ENCODE data around the gene ESYT2. TPM values are rescaled to one million over a fixed set of nuclear protein-coding genes. Genes with fewer than 3 reads are reported as not detected.
A peak's percentile ranks its signal among the peaks of the same experiment; 100 is the strongest.

The ESYT2 gene
- total and polyA plus RNA-seq, 2 of the 4 experiments (the other 2 are of a cell fraction): 26.7 to 69.9 TPM

GRCh38 chr7:158707610-158708009 lies 121.7 kb downstream of the ESYT2 start:
- no peak for DNase-seq
- H2BK5ac ChIP-seq (ENCODE audit: low read depth, low read length, poor library complexity, severe bottlenecking): no peak overlapping the region
- WGBS, 2 experiments (ENCODE audit: extremely low coverage in 2 of 2, insufficient read length in 1 of 2): 85% methylated on average over 3 of the region's 4 CpGs; no CpG with 5 or more reads in 1 of the 2 experiments
- peaks cover 15% of the 10 kb centered on the region; the same call in 1 of the 2 replicates for H3K9me1 ChIP-seq (ENCODE audit: insufficient read depth, low read length)
- no peak overlapping the region for H3K27ac ChIP-seq (ENCODE audit: insufficient read depth, low read length)
- no peaks in the 10 kb centered on the region for H3K9me3 ChIP-seq (ENCODE audit: control insufficient read depth, insufficient read depth, low read length)
- intact Hi-C loops (cut with micrococcal nuclease) (no loop called here), in situ Hi-C loops (cut with MboI; ENCODE audit: low sequenced_read_pairs) (no loop called here), dilution Hi-C loops (cut with HindIII; ENCODE audit: low sequenced_read_pairs, unreplicated experiment) (no loop called here)
- H3K4me2 ChIP-seq (ENCODE audit: low read depth, low read length): no peak overlapping the region
- BruUV-seq (replicated peaks): no TSS peak
- no peaks in the 10 kb centered on the region for H4K20me1 ChIP-seq (ENCODE audit: insufficient read depth, low read length)
- H2BK120ac ChIP-seq (ENCODE audit: low read depth, low read length): no peak overlapping the region
- H4K91ac ChIP-seq (ENCODE audit: insufficient read depth, low read depth, low read length): no peak overlapping the region
- H3K18ac ChIP-seq (ENCODE audit: low read depth, low read length): no peak overlapping the region
- H2BK15ac ChIP-seq (ENCODE audit: low read depth, low read length): no peak overlapping the region
- POLR2A ChIA-PET (ENCODE audit: unreplicated experiment): no interaction called here
- no peak for ATAC-seq (ENCODE audit: low read depth)
- peaks cover 8% of the 10 kb centered on the region for H3K4me1 ChIP-seq (ENCODE audit: control insufficient read depth, insufficient read depth, low read length)
- H3K36me3 ChIP-seq (ENCODE audit: control insufficient read depth, insufficient read depth, low read length): no peaks in the 10 kb centered on the region; the same call in 1 of the 2 replicates
- peak overlapping the region; percentile 32 for H2AFZ ChIP-seq (replicated peaks; ENCODE audit: low read length, poor library complexity)
- CTCF ChIA-PET: interaction anchor here (0.6 kb wide), 1 partner anchor 8 kb away, joined by 7 read pairs; no protein-coding TSS in a partner anchor
- no peak overlapping the region for H4K8ac ChIP-seq (ENCODE audit: low read depth in 2 of 2, low read length in 2 of 2)
- H3K14ac ChIP-seq (replicated peaks; ENCODE audit: low read depth, low read length): no peak overlapping the region
- H2AK5ac ChIP-seq (ENCODE audit: low read depth, low read length): no peak overlapping the region
- H3K27me3 ChIP-seq (ENCODE audit: control insufficient read depth, insufficient read depth, low read length): no peaks in the 10 kb centered on the region
- TF ChIP-seq, protein P1, sequence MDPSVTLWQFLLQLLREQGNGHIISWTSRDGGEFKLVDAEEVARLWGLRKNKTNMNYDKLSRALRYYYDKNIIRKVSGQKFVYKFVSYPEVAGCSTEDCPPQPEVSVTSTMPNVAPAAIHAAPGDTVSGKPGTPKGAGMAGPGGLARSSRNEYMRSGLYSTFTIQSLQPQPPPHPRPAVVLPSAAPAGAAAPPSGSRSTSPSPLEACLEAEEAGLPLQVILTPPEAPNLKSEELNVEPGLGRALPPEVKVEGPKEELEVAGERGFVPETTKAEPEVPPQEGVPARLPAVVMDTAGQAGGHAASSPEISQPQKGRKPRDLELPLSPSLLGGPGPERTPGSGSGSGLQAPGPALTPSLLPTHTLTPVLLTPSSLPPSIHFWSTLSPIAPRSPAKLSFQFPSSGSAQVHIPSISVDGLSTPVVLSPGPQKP (IDR thresholded peaks at IDR 0.05; ENCODE audit: borderline replicate concordance, low read depth, low read length): no peak
- TF ChIP-seq CHD1 (IDR thresholded peaks at IDR 0.05; ENCODE audit: low read depth, low read length) (no peak), BHLHE40 (IDR thresholded peaks at IDR 0.05; ENCODE audit: low read depth, low read length) (no peak), RCOR1 (IDR thresholded peaks at IDR 0.05; ENCODE audit: insufficient replicate concordance, low read length) (no peak), CEBPB (IDR thresholded peaks at IDR 0.05; ENCODE audit: low read depth, low read length) (no peak), MAZ (IDR thresholded peaks at IDR 0.05; ENCODE audit: borderline replicate concordance, low read depth, low read length) (no peak), NFE2L2 (IDR thresholded peaks at IDR 0.05; ENCODE audit: low read depth, low read length) (no peak), MXI1 (IDR thresholded peaks at IDR 0.05; ENCODE audit: borderline replicate concordance, low read depth, low read length) (no peak), SMC3 (IDR thresholded peaks at IDR 0.05; ENCODE audit: low read depth, low read length) (no peak)
- H3K79me1 ChIP-seq (ENCODE audit: low read depth in 1 of 2, low read length in 2 of 2): peaks cover 2 to 23% of the 10 kb centered on the region in 2 experiments; a peak in 2 of 4 replicates
- no peak overlapping the region for H3K23ac ChIP-seq (ENCODE audit: low read depth, low read length)
- no peak overlapping the region for H2BK20ac ChIP-seq (ENCODE audit: low read depth, low read length)
- no peak overlapping the region for H2AK9ac ChIP-seq (replicated peaks; ENCODE audit: low read depth, low read length, poor library complexity)
- no peak overlapping the region for H3K9ac ChIP-seq (ENCODE audit: low read depth, low read length)
- H3K4ac ChIP-seq (ENCODE audit: low read depth, low read length): no peak overlapping the region
- no peak overlapping the region for H4K5ac ChIP-seq (ENCODE audit: low read depth, low read length)
- no peak overlapping the region for H3K56ac ChIP-seq (ENCODE audit: extremely low read depth, insufficient read depth, low read length)
- no peak overlapping the region for H3K4me3 ChIP-seq (ENCODE audit: insufficient read depth, low read depth, low read length)
